ENCODE measurements around the gene HAUS2. TPM values are rescaled to one million over a fixed set of nuclear protein-coding genes. Genes with fewer than 3 reads are reported as not detected.

The HAUS2 gene
- polyA plus RNA-seq (ENCODE audit: low read depth in 6 of 6), result 10 to 100 TPM; 13.1 to 32.8 (median 22.3) TPM

DNA sequence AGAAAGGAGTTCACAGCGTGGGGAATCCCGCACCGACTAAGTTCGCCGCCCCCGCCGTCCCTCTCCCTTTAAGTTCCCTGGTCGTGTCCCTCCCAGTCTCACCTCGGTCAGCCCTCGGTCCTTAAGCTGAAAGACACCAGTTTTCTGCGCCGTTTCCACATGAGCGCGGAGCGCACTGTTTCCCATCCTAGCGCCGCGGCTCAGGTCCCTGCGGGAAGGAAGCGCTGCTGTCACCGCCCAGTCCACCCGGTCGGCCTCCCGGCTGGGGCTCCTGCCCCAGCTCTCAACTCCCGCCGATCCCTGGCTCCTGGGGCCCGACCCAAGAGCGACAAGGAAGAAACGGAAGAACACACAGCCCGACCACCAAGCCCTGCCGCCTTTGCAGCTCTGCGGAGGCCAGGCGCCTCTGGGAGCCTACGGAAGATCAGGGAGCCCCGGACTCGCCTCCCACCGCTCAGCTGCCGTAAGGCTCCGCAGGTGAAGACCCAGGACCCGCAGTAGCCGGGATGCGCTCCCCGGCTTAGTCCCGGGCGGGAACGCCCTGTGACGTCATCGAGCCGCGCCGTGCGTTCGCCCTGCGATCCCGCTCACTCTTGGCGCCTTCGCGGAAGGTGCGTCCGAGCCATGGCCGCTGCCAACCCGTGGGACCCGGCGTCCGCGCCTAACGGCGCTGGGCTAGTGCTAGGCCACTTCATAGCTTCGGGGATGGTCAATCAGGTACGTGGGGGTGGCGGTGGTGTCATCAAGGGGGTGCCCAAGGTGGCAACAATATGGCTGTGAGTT, at the start of gene HAUS2, which contains the start of gene LRRC57:
HAUS2 (plus strand) TSS at position 590 of the 783 bp plus-strand sequence; CDS start at position 625, 35 bp downstream.
LRRC57 (minus strand) TSS at position 545 of the 783 bp plus-strand sequence; CDS start at position 186, 359 bp downstream.
- peaks cover 28 to 46% (median 38%) of the 10 kb centered on the region in 3 donors for H3K4me1 Mint-ChIP-seq
- no peaks in the 10 kb centered on the region for H3K9me3 Mint-ChIP-seq
- DNase-seq (peak; percentile 86), ATAC-seq (ENCODE audit: low read depth in 2 of 2) (peak; percentile 80 to 84)
- H3K4me3 Mint-ChIP-seq, result peak within 1 kb of the TSS; percentile 91 to 99 (median 95)
- H3K27ac Mint-ChIP-seq, result peak within 1 kb of the TSS; percentile 96 to 99 (median 98)
- no peaks in the 10 kb centered on the region for H3K27me3 Mint-ChIP-seq
- no peaks in the 10 kb centered on the region for H3K36me3 Mint-ChIP-seq

- H3K4me3 Mint-ChIP-seq, result peak overlapping the region in 3 of 8 donors; percentile 9 to 51 (median 47)
- H3K4me1 Mint-ChIP-seq, result peaks cover 54 to 93% (median 75%) of the 10 kb centered on the region in 3 donors
- H3K27me3 Mint-ChIP-seq, result no peaks in the 10 kb centered on the region
- H3K27ac Mint-ChIP-seq, result peak overlapping the region; percentile 22 to 96 (median 92)
- H3K9me3 Mint-ChIP-seq, result no peaks in the 10 kb centered on the region
- DNase-seq, result no peak
- H3K36me3 Mint-ChIP-seq, result peaks cover 0 to 8% of the 10 kb centered on the region in 2 donors
- ATAC-seq (ENCODE audit: low read depth in 2 of 2), result no peak
Observed at GRCh38 chr15:42499858-42500609, 48.6 kb upstream of the HAUS2 start.

DNA sequence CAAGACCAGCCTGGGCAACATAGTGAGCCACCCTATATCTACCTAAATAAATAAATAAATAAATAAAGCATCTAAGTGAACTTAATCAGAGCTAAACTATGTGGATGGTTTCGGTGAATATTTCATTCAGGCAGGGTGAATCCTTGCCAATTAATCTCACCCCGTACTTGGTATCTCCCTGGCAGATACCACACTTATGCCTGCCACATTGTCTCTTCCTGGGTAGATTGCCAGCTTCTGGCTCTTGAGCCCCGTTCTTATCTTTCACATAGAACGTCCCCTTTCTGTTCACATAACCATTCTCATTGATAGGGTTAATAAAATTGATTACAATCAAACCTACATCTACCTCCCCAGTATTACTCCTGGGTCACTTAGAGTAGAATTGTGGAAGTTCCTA, 46.2 kb upstream of the HAUS2 start:
- Mint-ChIP-seq H3K36me3 (no peaks in the 10 kb centered on the region), H3K27me3 (no peaks in the 10 kb centered on the region), H3K4me1 (peaks cover 38 to 89% (median 64%) of the 10 kb centered on the region in 3 donors), H3K4me3 (peak overlapping the region in 3 of 8 donors; percentile 7 to 65 (median 61)), H3K9me3 (no peaks in the 10 kb centered on the region), H3K27ac (peak overlapping the region in 4 of 6 donors; percentile 86 to 91 (median 87))
- ATAC-seq (ENCODE audit: low read depth in 2 of 2) (no peak), DNase-seq (no peak)

DNA sequence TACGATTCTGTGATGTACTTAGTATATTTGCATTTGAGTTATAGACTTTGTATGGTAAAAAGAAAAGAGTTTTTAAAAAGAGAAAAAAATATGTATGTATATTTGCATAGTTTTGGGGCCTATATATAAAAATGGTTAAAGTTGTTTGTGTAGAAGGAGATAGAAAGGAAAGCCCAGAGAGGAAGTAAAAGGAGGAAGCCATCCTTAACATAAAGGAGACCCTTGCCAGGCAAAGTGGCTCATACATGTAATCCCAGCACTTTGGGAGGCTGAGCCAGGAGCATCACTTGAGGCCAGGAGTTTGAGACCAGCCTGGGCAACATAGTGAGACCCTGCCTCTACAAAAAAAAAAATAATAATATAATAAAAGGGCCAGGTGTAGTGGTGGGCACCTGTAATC, 44.8 kb upstream of the HAUS2 start:
- DNase-seq (no peak), ATAC-seq (ENCODE audit: low read depth in 2 of 2) (peak; percentile 47 to 49)
- H3K36me3 Mint-ChIP-seq, result no peaks in the 10 kb centered on the region
- H3K27me3 Mint-ChIP-seq, result no peaks in the 10 kb centered on the region
- peaks cover 33 to 80% (median 59%) of the 10 kb centered on the region in 3 donors for H3K4me1 Mint-ChIP-seq
- H3K27ac Mint-ChIP-seq, result peak overlapping the region in 5 of 6 donors; percentile 86 to 95 (median 87)
- no peaks in the 10 kb centered on the region for H3K9me3 Mint-ChIP-seq
- peak overlapping the region; percentile 4 to 83 (median 72) for H3K4me3 Mint-ChIP-seq

DNA sequence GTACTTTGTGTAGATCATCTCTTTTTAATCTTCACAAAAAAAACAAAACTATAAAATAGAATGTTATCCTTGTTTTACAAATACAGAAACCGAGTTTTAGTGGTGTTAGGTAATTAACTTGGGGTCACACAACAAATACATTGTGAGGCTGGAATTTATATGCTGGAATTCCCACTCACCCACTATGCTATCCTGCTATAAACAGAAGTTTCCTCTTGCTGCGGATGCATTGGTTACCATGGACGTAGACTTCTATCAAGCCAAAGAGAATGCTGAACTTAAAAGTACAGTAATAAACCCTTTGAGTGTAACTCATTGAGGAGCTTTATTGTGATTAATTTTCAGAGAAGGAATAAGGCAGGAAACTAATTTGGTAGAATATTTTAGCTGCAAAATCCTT, 44.0 kb upstream of the HAUS2 start:
- ATAC-seq (ENCODE audit: low read depth in 2 of 2), result no peak
- H3K4me3 Mint-ChIP-seq, result peak overlapping the region in 6 of 8 donors; percentile 5 to 80 (median 67)
- DNase-seq, result no peak
- H3K27ac Mint-ChIP-seq, result peak overlapping the region; percentile 33 to 95 (median 70)
- no peaks in the 10 kb centered on the region for H3K27me3 Mint-ChIP-seq
- peaks cover 35 to 76% (median 53%) of the 10 kb centered on the region in 3 donors for H3K4me1 Mint-ChIP-seq
- no peaks in the 10 kb centered on the region for H3K9me3 Mint-ChIP-seq
- no peaks in the 10 kb centered on the region for H3K36me3 Mint-ChIP-seq

DNA sequence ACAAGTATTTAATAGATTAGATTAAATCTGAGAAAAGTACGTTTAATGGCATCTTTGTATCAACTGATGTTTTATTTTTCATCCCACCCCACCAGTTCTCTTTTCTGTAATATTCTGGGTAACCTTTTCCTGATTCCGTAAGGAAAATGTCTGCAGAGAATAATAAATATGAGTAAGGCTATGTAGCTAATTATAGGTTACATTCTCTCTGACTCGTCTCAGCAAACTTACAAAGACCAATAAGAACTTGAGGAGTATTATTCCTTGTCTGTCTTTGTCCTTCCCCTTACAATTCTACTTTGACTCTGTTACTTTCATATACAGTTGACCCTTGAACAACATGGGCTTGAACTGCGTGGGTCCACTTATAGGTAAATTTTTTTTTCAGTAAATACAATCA, 41.1 kb upstream of the HAUS2 start:
- DNase-seq, result no peak
- H3K9me3 Mint-ChIP-seq, result no peaks in the 10 kb centered on the region
- H3K36me3 Mint-ChIP-seq, result no peaks in the 10 kb centered on the region
- no peak overlapping the region for H3K4me3 Mint-ChIP-seq
- H3K27ac Mint-ChIP-seq, result no peak overlapping the region
- H3K27me3 Mint-ChIP-seq, result no peaks in the 10 kb centered on the region
- no peak for ATAC-seq (ENCODE audit: low read depth in 2 of 2)
- peaks cover 31 to 70% (median 48%) of the 10 kb centered on the region in 3 donors for H3K4me1 Mint-ChIP-seq

- Mint-ChIP-seq H3K4me3 (no peak overlapping the region), H3K27me3 (no peaks in the 10 kb centered on the region), H3K36me3 (peaks cover 0 to 7% of the 10 kb centered on the region in 2 donors), H3K4me1 (peaks cover 28 to 63% (median 46%) of the 10 kb centered on the region in 3 donors), H3K27ac (peak overlapping the region in 2 of 6 donors; percentile 2 to 53), H3K9me3 (no peaks in the 10 kb centered on the region)
- DNase-seq (no peak), ATAC-seq (ENCODE audit: low read depth in 2 of 2) (no peak)
Observed at GRCh38 chr15:42508263-42508690, 40.4 kb upstream of the HAUS2 start.

GRCh38 chr15:42510258-42511006, 38.2 kb upstream of the HAUS2 start:
- Mint-ChIP-seq H3K4me3 (peak overlapping the region in 3 of 8 donors; percentile 11 to 42 (median 23)), H3K36me3 (peaks cover 5 to 17% of the 10 kb centered on the region in 2 donors), H3K27ac (peak overlapping the region in 5 of 6 donors; percentile 42 to 78 (median 60)), H3K4me1 (peaks cover 15 to 44% (median 39%) of the 10 kb centered on the region in 3 donors), H3K27me3 (no peaks in the 10 kb centered on the region), H3K9me3 (no peaks in the 10 kb centered on the region)
- no peak for ATAC-seq (ENCODE audit: low read depth in 2 of 2)
- DNase-seq, result no peak

DNA sequence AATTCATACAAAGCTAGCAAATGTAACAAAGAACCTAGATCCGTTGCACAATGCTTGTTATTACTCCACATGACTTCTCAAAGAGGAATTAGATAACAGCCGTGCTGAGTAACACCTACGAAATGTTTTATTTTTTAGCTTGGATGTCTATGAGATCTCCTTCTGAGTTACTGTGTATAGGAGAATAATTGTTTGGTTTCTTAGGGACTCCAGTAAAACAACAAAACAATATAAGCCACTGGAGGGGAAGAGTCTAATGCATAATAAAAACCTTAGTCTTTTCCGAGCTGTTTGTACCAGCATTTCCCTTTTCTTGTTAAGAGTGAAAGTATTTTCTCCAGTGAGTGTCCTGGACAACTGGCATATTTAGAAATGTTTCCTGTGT, 37.6 kb upstream of the HAUS2 start:
- Mint-ChIP-seq H3K9me3 (no peaks in the 10 kb centered on the region), H3K27ac (peak overlapping the region in 4 of 6 donors; percentile 56 to 78 (median 70)), H3K4me3 (peak overlapping the region in 2 of 8 donors; percentile 11 to 42), H3K27me3 (no peaks in the 10 kb centered on the region), H3K4me1 (peaks cover 17 to 38% (median 34%) of the 10 kb centered on the region in 3 donors), H3K36me3 (peaks cover 10 to 23% of the 10 kb centered on the region in 2 donors)
- DNase-seq (no peak), ATAC-seq (ENCODE audit: low read depth in 2 of 2) (no peak)

DNA sequence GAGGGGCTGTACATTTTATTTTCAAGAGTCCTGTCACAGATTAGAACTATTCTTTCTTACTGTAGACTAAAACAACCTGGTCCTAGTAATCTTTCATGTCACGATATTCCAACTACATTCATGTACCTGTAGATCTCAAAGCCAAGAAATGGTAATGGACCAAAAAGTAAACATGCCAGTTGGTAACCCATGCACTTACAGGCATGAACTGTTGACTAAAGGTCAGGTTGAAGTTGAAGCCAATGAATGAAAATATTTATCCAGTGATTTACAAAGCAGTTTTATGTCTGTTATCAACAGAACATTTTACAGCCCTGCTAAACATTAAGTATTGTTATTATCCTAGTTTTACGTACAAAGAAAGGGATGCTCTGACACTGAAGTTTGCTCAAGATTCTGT, 25.3 kb upstream of the HAUS2 start:
- no peak overlapping the region for H3K27ac Mint-ChIP-seq
- no peak for ATAC-seq (ENCODE audit: low read depth in 2 of 2)

DNA sequence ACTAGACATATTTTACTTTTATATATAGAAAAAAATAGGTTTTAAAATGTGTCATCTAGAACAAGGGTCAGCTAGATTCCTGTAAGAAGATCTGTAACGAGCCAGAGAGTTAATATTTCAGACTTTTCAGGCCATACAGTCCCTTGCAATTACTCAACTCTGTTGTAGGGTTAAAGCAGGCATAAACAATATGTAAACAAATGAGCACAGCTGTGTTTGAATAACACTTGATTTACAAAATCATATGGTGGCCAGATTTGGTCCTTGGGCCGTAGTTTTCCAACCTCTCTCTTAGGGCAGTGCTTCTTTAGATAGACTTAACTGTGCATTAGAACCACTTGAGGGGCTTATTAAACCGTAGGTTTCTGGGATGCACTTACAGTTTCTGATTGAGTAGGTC, 19.7 kb upstream of the HAUS2 start:
- Mint-ChIP-seq H3K4me3 (no peak overlapping the region), H3K36me3 (peaks cover 12 to 18% of the 10 kb centered on the region in 2 donors), H3K27ac (peak overlapping the region in 2 of 6 donors; percentile 45 to 61), H3K9me3 (no peaks in the 10 kb centered on the region), H3K4me1 (no peaks in the 10 kb centered on the region), H3K27me3 (no peaks in the 10 kb centered on the region)
- ATAC-seq (ENCODE audit: low read depth in 2 of 2), result no peak
- no peak for DNase-seq

More for the DNA sequence above, 25.3 kb upstream of the HAUS2 start:
- no peak overlapping the region for H3K4me3 Mint-ChIP-seq
- no peaks in the 10 kb centered on the region for H3K9me3 Mint-ChIP-seq
- no peaks in the 10 kb centered on the region for H3K27me3 Mint-ChIP-seq
- DNase-seq, result no peak
- H3K4me1 Mint-ChIP-seq, result no peaks in the 10 kb centered on the region
- peaks cover 7 to 9% of the 10 kb centered on the region in 2 donors for H3K36me3 Mint-ChIP-seq

GRCh38 chr15:42533246-42533645, 15.4 kb upstream of the HAUS2 start:
- ATAC-seq (ENCODE audit: low read depth in 2 of 2) (no peak), DNase-seq (no peak)
- Mint-ChIP-seq H3K27ac (no peak overlapping the region), H3K36me3 (peaks cover 6 to 14% of the 10 kb centered on the region in 2 donors), H3K4me1 (no peaks in the 10 kb centered on the region), H3K9me3 (no peaks in the 10 kb centered on the region), H3K27me3 (no peaks in the 10 kb centered on the region), H3K4me3 (no peak overlapping the region)
